PC-3 (cell line): ENCODE data around the gene LCE1E. TPM values are rescaled to one million over a fixed set of nuclear protein-coding genes. Genes with fewer than 3 reads are reported as not detected.
A peak's percentile ranks its signal among the peaks of the same experiment; 100 is the strongest.

ENCODE experiments used
- ATAC-seq: fragments of 200-7000 bp; cut with Tn5 transposase; 2 replicates; pipeline ENCODE4 v1.9.1; 2020; ENCODE audit warnings: mild to moderate bottlenecking, moderate library complexity
- BruUV-seq: library from RNA; stranded (reverse); fragments of 400-500 nt; replicated peaks from 2 replicates; lab custom pipeline; 2021; lab: Mats Ljungman, UMichigan
- CTCF ChIA-PET: fragments of 300-600 bp; sonication (Branson Sonifier 250); formaldehyde crosslinking; loops from one replicate; lab custom pipeline; 2022; ENCODE audit warnings: antibody characterized with exemption; lab: Charles Lee
- POLR2A ChIA-PET: fragments of 300-600 bp; sonication (Branson Sonifier 250); formaldehyde crosslinking; loops from one replicate; lab custom pipeline; 2022; ENCODE audit warnings: antibody characterized with exemption; ENCODE audit not compliant: unreplicated experiment; lab: Charles Lee
- DNase-seq: peaks from one replicate; pipeline ENCODE4 v3.0.0-alpha.2; 2015
- H2AFZ ChIP-seq: fragments of 300-600 bp; sonication (generic); 2 replicates; pipeline ENCODE4 v1.6.0; 2016; ENCODE audit warnings: antibody characterized with exemption, low read length
- H3F3A ChIP-seq: fragments of 300-600 bp; sonication (generic); one replicate; pipeline ENCODE4 v1.6.0; 2017; ENCODE audit warnings: antibody characterized with exemption, low read length, control low read depth, mild to moderate bottlenecking; ENCODE audit not compliant: unreplicated experiment
- H3K27ac ChIP-seq: fragments of 300-600 bp; sonication (generic); 2 replicates; pipeline ENCODE4 v1.5.1; 2016; ENCODE audit warnings: mild to moderate bottlenecking, low read length
- H3K27me3 ChIP-seq: fragments of 300-600 bp; sonication (generic); 2 replicates; pipeline ENCODE4 v1.6.1; 2016; ENCODE audit warnings: low read length, mixed read lengths
- H3K36me3 ChIP-seq: fragments of 300-600 bp; sonication (generic); 2 replicates; pipeline ENCODE4 v1.6.1; 2016; ENCODE audit warnings: low read depth, mixed run types, low read length, mixed read lengths
- H3K4me1 ChIP-seq: fragments of 300-600 bp; sonication (generic); 2 replicates; pipeline ENCODE4 v1.5.1; 2016; ENCODE audit warnings: low read length; ENCODE audit not compliant: insufficient read depth
- H3K4me2 ChIP-seq: fragments of 300-600 bp; sonication (generic); 2 replicates; pipeline ENCODE4 v1.6.0; 2016; ENCODE audit warnings: low read length
- H3K4me3 ChIP-seq: fragments of 300-600 bp; sonication (generic); 2 replicates; pipeline ENCODE4 v1.5.1; 2016; ENCODE audit warnings: mild to moderate bottlenecking, low read length, mixed read lengths
- H3K79me2 ChIP-seq: fragments of 300-600 bp; sonication (generic); 2 replicates; pipeline ENCODE4 v1.6.1; 2017; ENCODE audit warnings: low read length, mixed read lengths
- H3K9ac ChIP-seq: fragments of 300-600 bp; sonication (generic); 2 replicates; pipeline ENCODE4 v1.6.0; 2016; ENCODE audit warnings: mild to moderate bottlenecking, low read length
- H3K9me2 ChIP-seq: fragments of 300-600 bp; sonication (generic); replicated peaks from 2 replicates; pipeline ENCODE4 v1.6.1; 2016; ENCODE audit warnings: mixed run types, low read length, mixed read lengths
- H3K9me3 ChIP-seq: fragments of 300-600 bp; sonication (generic); 2 replicates; pipeline ENCODE4 v1.6.1; 2016; ENCODE audit warnings: low read length, mixed read lengths
- H4K20me1 ChIP-seq: fragments of 300-600 bp; sonication (generic); 2 replicates; pipeline ENCODE4 v1.6.1; 2016; ENCODE audit warnings: low read length, mixed read lengths
- CTCF ChIP-seq: fragments of 300-600 bp; sonication (generic); conservative IDR thresholded peaks from 2 replicates; pipeline ENCODE4 v1.5.1; 2017; ENCODE audit warnings: antibody characterized with exemption, low read depth, mild to moderate bottlenecking, low read length
- EZH2 ChIP-seq: fragments of 300-600 bp; sonication (generic); IDR thresholded peaks from one replicate; pipeline ENCODE4 v1.6.1; 2017; ENCODE audit warnings: antibody characterized with exemption, mild to moderate bottlenecking, low read length; ENCODE audit not compliant: unreplicated experiment
- EZH2phosphoT487 ChIP-seq: fragments of 300-600 bp; sonication (generic); IDR thresholded peaks from 2 replicates; pipeline ENCODE4 v1.6.1; 2018; ENCODE audit warnings: mild to moderate bottlenecking, antibody characterized with exemption, low read length, borderline replicate concordance
- intact Hi-C: fragments of 100-400 bp; cut with micrococcal nuclease; formaldehyde crosslinking; loops from 2 replicates; pipeline ENCODE4 v1.9.0; 2023
- total RNA-seq: library from RNA; depleted of rRNA; stranded (reverse); fragments of >200 nt; gene quantifications from 2 replicates; pipeline ENCODE4 v1.2.3, GENCODE V29; 2014

Gene LCE1E
- total RNA-seq, 1 experiment from 2014 or later, result not detected

DNA sequence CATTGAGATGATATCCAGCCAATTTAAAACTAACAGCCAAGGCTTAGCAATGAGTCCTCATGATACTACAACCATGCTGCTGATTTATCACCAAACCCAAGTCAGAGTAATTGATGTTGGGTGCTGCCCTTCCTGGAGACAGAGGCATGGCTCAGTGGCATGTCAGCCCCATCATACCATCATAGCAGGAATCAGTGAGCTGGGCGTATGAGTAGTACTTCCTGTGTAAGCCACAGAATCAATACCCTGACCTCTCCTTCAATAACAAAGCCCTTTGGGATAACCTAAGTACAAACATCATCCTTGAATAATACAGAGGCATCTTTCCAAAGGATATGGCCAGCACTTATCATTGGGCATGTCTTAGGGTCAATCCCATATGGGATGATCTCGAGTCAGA lies 3.0 kb upstream of the LCE1E start:
- TF ChIP-seq CTCF (no peak), EZH2 (no peak), EZH2phosphoT487 (no peak)
- Histone ChIP-seq H2AFZ (no peak overlapping the region), H3K9ac (no peak overlapping the region), H3K4me1 (0 out of 2 replicates have a peak, but pooled peaks cover 4% of the 10 kb centered on the region), H3K9me2 (no peaks in the 10 kb centered on the region), H3F3A (no peaks in the 10 kb centered on the region), H3K79me2 (no peaks in the 10 kb centered on the region), H3K36me3 (no peaks in the 10 kb centered on the region), H3K4me2 (no peak overlapping the region), H4K20me1 (no peaks in the 10 kb centered on the region), H3K27me3 (peaks cover 30% of the 10 kb centered on the region), H3K4me3 (no peak overlapping the region), H3K9me3 (no peaks in the 10 kb centered on the region), H3K27ac (no peak overlapping the region)
- intact Hi-C loops, result no loop called here
- ChIA-PET POLR2A (no interaction called here), CTCF (no interaction called here)
- BruUV-seq, result no TSS peak
- DNase-seq (peak; percentile 8), ATAC-seq (no peak)

DNA sequence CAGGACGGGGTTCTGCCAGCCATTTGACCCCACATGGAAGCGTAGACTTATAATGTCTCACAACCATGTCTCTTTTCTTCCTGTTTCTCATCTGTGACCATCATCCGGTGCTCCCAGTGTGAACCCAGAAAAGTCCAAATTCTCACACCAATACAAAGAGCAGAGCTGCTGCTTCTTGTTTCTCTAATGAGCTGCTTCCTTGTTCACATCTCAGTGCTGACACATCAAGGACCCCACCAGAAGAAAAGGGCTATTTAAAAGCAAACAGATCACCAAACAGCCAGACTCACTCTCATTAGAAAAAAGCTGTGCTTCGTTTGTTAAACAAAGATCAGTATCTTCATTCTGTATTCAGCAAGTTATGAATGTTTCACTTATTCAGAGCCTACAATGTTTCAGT lies 9.6 kb downstream of the LCE1E start:
- intact Hi-C loops, result no loop called here
- no peaks in the 10 kb centered on the region for H3K4me1 ChIP-seq
- no peak overlapping the region for H2AFZ ChIP-seq
- ChIA-PET CTCF (no interaction called here), POLR2A (no interaction called here)
- no peaks in the 10 kb centered on the region for H3K9me2 ChIP-seq
- no TSS peak for BruUV-seq
- no peak overlapping the region for H3K4me2 ChIP-seq
- no peak for ATAC-seq
- no peaks in the 10 kb centered on the region for H3K36me3 ChIP-seq
- H3K27me3 ChIP-seq, result peaks cover 5% of the 10 kb centered on the region; the same call in 1 of the 2 replicates
- no peaks in the 10 kb centered on the region for H4K20me1 ChIP-seq
- H3F3A ChIP-seq, result no peaks in the 10 kb centered on the region
- H3K9me3 ChIP-seq, result no peaks in the 10 kb centered on the region
- DNase-seq, result no peak
- no peak overlapping the region for H3K27ac ChIP-seq
- H3K9ac ChIP-seq, result no peak overlapping the region
- TF ChIP-seq EZH2 (no peak), EZH2phosphoT487 (no peak), CTCF (no peak)
- no peaks in the 10 kb centered on the region for H3K79me2 ChIP-seq
- H3K4me3 ChIP-seq, result no peak overlapping the region

- Histone ChIP-seq H3K27me3 (peaks cover 5% of the 10 kb centered on the region; the same call in 1 of the 2 replicates), H3K9me3 (no peaks in the 10 kb centered on the region), H3F3A (no peaks in the 10 kb centered on the region), H4K20me1 (no peaks in the 10 kb centered on the region), H3K4me1 (no peaks in the 10 kb centered on the region), H3K4me2 (no peak within 1 kb of the TSS), H3K27ac (no peak within 1 kb of the TSS), H2AFZ (no peak within 1 kb of the TSS), H3K36me3 (no peaks in the 10 kb centered on the region), H3K79me2 (no peaks in the 10 kb centered on the region), H3K9ac (no peak within 1 kb of the TSS), H3K4me3 (no peak within 1 kb of the TSS), H3K9me2 (no peaks in the 10 kb centered on the region)
- no TSS peak for BruUV-seq
- ChIA-PET POLR2A (no interaction called here), CTCF (no interaction called here)
- intact Hi-C loops, result no loop called here
- DNase-seq, result no peak
- no peak for ATAC-seq
- no peak for TF ChIP-seq CTCF
- TF ChIP-seq EZH2phosphoT487, result no peak
- no peak for TF ChIP-seq EZH2
Observed at GRCh38 chr1:152796421-152796820, 10.4 kb downstream of the LCE1E start, which contains the start of gene LCE1D. LCE1D (plus strand) TSS chr1:152796721; CDS start chr1:152797795, 1,074 bp downstream.
